SK-N-SH treated with all-trans-retinoic acid at 6 μM for 48 hours (cell line): ENCODE results near the gene SLC25A22.

ENCODE experiments used
- ATAC-seq: fragments of 200-7000 bp; cut with Tn5 transposase; 3 replicates; pipeline ENCODE4 v1.9.1; 2020; ENCODE audit warnings: mild to moderate bottlenecking, moderate library complexity
- ARNTL ChIP-seq: fragments of 450-650 bp; formaldehyde crosslinking; IDR thresholded peaks from 2 replicates; pipeline ENCODE4 v1.5.0; 2020; ENCODE audit warnings: low read depth, mild to moderate bottlenecking, moderate library complexity, borderline replicate concordance
- BACH2 ChIP-seq: fragments of 250-450 bp; sonication (Bioruptor Pico); IDR thresholded peaks from 2 replicates; pipeline ENCODE4 v1.9.0; 2021; ENCODE audit warnings: mild to moderate bottlenecking, borderline replicate concordance
- CREB5 ChIP-seq: fragments of 250-450 bp; sonication (Bioruptor Pico); IDR thresholded peaks from 2 replicates; pipeline ENCODE4 v1.5.1; 2020; ENCODE audit warnings: low read depth, mild to moderate bottlenecking, moderate library complexity
- CSRNP3 ChIP-seq: fragments of 250-450 bp; sonication (Bioruptor Pico); IDR thresholded peaks from 2 replicates; pipeline ENCODE4 v1.5.1; 2021; ENCODE audit warnings: mild to moderate bottlenecking, moderate library complexity
- ESRRG ChIP-seq: fragments of 250-450 bp; sonication (Bioruptor Pico); IDR thresholded peaks from 2 replicates; pipeline ENCODE4 v1.6.1; 2021; ENCODE audit warnings: mild to moderate bottlenecking
- GLIS3 ChIP-seq: fragments of 250-450 bp; sonication (Bioruptor Pico); IDR thresholded peaks from 2 replicates; pipeline ENCODE4 v1.5.0; 2020; ENCODE audit warnings: mild to moderate bottlenecking, moderate library complexity
- ISL1 ChIP-seq: fragments of 250-450 bp; sonication (Bioruptor Pico); IDR thresholded peaks from 2 replicates; pipeline ENCODE4 v2.1.2; 2022; ENCODE audit warnings: mild to moderate bottlenecking, moderate library complexity
- OSR1 ChIP-seq: fragments of 250-450 bp; sonication (Bioruptor Pico); IDR thresholded peaks from 2 replicates; pipeline ENCODE4 v1.8.0; 2022; ENCODE audit warnings: moderate library complexity, mild to moderate bottlenecking, inconsistent platforms
- POU6F1 ChIP-seq: fragments of 250-450 bp; sonication (Bioruptor Pico); IDR thresholded peaks from 2 replicates; pipeline ENCODE4 v1.8.0; 2021; ENCODE audit warnings: low read depth, mild to moderate bottlenecking, moderate library complexity, borderline replicate concordance
- PPARA ChIP-seq: fragments of 250-450 bp; sonication (Bioruptor Pico); IDR thresholded peaks from 2 replicates; pipeline ENCODE4 v1.5.0; 2020; ENCODE audit warnings: mild to moderate bottlenecking, borderline replicate concordance
- SNAI2 ChIP-seq: fragments of 250-450 bp; sonication (Bioruptor Pico); IDR thresholded peaks from 2 replicates; pipeline ENCODE4 v1.5.0; 2020; ENCODE audit warnings: mild to moderate bottlenecking, moderate library complexity
- TCF4 ChIP-seq: fragments of 250-450 bp; sonication (Bioruptor Pico); IDR thresholded peaks from 2 replicates; pipeline ENCODE4 v1.8.0; 2021; ENCODE audit warnings: mild to moderate bottlenecking, moderate library complexity, borderline replicate concordance
- TOX ChIP-seq: fragments of 250-450 bp; sonication (Bioruptor Pico); IDR thresholded peaks from 2 replicates; pipeline ENCODE4 v1.8.0; 2021; ENCODE audit warnings: mild to moderate bottlenecking, moderate library complexity, borderline replicate concordance
- ZC3H10 ChIP-seq: fragments of 250-450 bp; sonication (Bioruptor Pico); IDR thresholded peaks from 2 replicates; pipeline ENCODE4 v1.5.1; 2021; ENCODE audit warnings: mild to moderate bottlenecking, moderate library complexity
- ZFP3 ChIP-seq: fragments of 250-450 bp; sonication (Bioruptor Pico); IDR thresholded peaks from 2 replicates; pipeline ENCODE4 v1.5.0; 2020; ENCODE audit warnings: mild to moderate bottlenecking, moderate library complexity
- ZNF565 ChIP-seq: fragments of 450-650 bp; formaldehyde crosslinking; conservative IDR thresholded peaks from 2 replicates; pipeline ENCODE4 v1.5.0; 2020; ENCODE audit warnings: low read depth, mild to moderate bottlenecking, moderate library complexity
- ZNF70 ChIP-seq: fragments of 450-650 bp; formaldehyde crosslinking; IDR thresholded peaks from 2 replicates; pipeline ENCODE4 v1.5.0; 2020; ENCODE audit warnings: mild to moderate bottlenecking, moderate library complexity
- ZNF8 ChIP-seq: fragments of 450-650 bp; formaldehyde crosslinking; IDR thresholded peaks from 2 replicates; pipeline ENCODE4 v1.5.0; 2020; ENCODE audit warnings: mild to moderate bottlenecking, moderate library complexity
- TF ChIP-seq, protein P1 (sequence below): fragments of 250-450 bp; sonication (Bioruptor Pico); IDR thresholded peaks from 2 replicates; pipeline ENCODE4 v1.8.0; 2020; ENCODE audit warnings: mild to moderate bottlenecking, moderate library complexity, borderline replicate concordance
- TF ChIP-seq, protein P2 (sequence below): fragments of 250-450 bp; sonication (Bioruptor Pico); IDR thresholded peaks from 2 replicates; pipeline ENCODE4 v1.5.0; 2020; ENCODE audit warnings: mild to moderate bottlenecking, moderate library complexity

Gene SLC25A22

GRCh38 chr11:843818-844692 is 46.0 kb upstream of the SLC25A22 start (continued):
- TF ChIP-seq POU6F1 (CRISPR knock-in tag) (no peak), GLIS3 (CRISPR knock-in tag) (no peak)

DNA sequence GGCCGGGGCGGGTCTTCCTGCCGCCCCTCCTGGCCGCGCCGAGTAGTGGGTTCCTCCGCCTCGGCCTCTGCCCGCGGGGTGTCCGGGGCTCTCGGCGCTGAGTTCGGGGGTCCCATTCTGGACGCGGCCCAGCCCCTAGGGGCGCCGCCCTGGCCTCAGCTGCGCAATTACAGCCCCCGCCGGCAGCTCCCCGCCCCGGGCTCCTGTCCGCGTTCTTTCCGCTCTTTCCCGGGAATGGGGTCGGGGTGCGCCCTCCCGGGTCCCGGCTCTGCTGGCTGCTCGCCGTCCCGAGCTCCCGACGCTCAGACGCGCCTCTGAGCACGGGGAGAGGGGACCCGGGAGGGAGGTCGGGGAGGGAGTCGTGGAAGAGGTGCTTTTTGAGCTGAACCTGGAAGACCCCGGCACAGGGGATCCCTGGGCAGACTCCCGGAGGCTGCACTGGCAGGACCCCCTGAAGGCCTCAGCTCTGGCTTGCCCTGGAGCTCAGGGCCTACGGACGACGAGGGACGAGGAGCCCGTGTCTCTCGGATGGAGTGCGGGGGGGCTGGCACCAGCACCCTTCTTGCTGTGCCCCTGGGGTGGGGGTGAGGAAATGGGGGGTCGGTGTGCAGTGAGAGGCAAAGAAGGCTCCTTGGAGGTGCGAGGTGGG is 45.1 kb upstream of the SLC25A22 start:
- no peak for ATAC-seq
- TF ChIP-seq GLIS3 (CRISPR knock-in tag) (no peak), TCF4 (no peak), ARNTL (no peak), ESRRG (CRISPR knock-in tag) (no peak), SNAI2 (no peak), CREB5 (CRISPR knock-in tag) (no peak), ZNF8 (CRISPR knock-in tag) (no peak), ZFP3 (CRISPR knock-in tag) (no peak), ZC3H10 (CRISPR knock-in tag) (no peak), ZNF70 (CRISPR knock-in tag) (no peak), OSR1 (no peak), ISL1 (CRISPR knock-in tag) (no peak), CSRNP3 (no peak), ZNF565 (CRISPR knock-in tag) (no peak), BACH2 (CRISPR knock-in tag) (no peak), TOX (CRISPR knock-in tag) (no peak)
- TF ChIP-seq, protein P1, sequence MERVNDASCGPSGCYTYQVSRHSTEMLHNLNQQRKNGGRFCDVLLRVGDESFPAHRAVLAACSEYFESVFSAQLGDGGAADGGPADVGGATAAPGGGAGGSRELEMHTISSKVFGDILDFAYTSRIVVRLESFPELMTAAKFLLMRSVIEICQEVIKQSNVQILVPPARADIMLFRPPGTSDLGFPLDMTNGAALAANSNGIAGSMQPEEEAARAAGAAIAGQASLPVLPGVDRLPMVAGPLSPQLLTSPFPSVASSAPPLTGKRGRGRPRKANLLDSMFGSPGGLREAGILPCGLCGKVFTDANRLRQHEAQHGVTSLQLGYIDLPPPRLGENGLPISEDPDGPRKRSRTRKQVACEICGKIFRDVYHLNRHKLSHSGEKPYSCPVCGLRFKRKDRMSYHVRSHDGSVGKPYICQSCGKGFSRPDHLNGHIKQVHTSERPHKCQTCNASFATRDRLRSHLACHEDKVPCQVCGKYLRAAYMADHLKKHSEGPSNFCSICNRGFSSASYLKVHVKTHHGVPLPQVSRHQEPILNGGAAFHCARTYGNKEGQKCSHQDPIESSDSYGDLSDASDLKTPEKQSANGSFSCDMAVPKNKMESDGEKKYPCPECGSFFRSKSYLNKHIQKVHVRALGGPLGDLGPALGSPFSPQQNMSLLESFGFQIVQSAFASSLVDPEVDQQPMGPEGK (CRISPR knock-in tag), result no peak
- TF ChIP-seq, protein P2, sequence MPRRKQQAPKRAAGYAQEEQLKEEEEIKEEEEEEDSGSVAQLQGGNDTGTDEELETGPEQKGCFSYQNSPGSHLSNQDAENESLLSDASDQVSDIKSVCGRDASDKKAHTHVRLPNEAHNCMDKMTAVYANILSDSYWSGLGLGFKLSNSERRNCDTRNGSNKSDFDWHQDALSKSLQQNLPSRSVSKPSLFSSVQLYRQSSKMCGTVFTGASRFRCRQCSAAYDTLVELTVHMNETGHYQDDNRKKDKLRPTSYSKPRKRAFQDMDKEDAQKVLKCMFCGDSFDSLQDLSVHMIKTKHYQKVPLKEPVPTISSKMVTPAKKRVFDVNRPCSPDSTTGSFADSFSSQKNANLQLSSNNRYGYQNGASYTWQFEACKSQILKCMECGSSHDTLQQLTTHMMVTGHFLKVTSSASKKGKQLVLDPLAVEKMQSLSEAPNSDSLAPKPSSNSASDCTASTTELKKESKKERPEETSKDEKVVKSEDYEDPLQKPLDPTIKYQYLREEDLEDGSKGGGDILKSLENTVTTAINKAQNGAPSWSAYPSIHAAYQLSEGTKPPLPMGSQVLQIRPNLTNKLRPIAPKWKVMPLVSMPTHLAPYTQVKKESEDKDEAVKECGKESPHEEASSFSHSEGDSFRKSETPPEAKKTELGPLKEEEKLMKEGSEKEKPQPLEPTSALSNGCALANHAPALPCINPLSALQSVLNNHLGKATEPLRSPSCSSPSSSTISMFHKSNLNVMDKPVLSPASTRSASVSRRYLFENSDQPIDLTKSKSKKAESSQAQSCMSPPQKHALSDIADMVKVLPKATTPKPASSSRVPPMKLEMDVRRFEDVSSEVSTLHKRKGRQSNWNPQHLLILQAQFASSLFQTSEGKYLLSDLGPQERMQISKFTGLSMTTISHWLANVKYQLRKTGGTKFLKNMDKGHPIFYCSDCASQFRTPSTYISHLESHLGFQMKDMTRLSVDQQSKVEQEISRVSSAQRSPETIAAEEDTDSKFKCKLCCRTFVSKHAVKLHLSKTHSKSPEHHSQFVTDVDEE (CRISPR knock-in tag), result no peak

DNA sequence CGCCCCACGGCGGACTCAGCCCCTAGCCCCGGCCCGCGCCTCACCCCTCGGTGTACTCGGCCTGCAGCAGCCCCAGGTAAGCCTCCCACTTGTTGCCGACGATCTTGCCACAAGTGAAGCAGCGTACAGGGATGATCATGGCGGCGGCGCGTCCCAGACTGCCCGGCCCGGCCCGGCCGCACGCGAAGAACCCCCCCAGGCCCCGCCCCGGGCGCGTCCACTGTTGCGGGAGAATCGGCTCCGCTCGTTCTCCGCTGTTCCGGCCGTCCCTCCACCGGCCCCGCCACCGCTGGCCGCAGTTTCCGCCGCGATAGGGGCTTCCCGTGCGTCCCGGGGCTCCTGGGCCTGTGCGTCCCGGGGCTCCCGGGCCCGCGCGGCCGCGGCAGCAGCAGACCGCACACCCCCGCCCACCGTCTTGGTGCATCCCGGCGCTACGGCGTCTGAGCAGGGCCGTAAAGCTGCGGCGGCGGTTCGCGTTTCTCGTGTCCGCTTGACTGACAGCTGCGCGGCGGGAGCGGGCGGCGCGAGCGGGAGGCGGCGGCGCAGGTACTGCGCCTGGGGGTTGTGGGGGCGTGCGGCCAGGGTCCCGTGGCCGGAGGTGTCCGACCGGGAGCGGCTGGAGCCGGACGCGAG is 44.4 kb upstream of the SLC25A22 start, which contains the start of the genes POLR2L and TSPAN4:
Gene POLR2L, minus strand, starts transcription at position 160 of the 633 bp plus-strand sequence. Its CDS starts 21 bp downstream, at position 139.
Gene TSPAN4, plus strand, starts transcription at position 483 of the 633 bp plus-strand sequence. CDS start 7,453 bp downstream, outside the sequence.
- ATAC-seq, result peak; percentile 30
- TF ChIP-seq ZNF8 (CRISPR knock-in tag) (no peak), CSRNP3 (no peak), OSR1 (no peak), GLIS3 (CRISPR knock-in tag) (no peak), BACH2 (CRISPR knock-in tag) (no peak), PPARA (CRISPR knock-in tag) (no peak), TOX (CRISPR knock-in tag) (no peak), ISL1 (CRISPR knock-in tag) (no peak), ZFP3 (CRISPR knock-in tag) (no peak), POU6F1 (CRISPR knock-in tag) (no peak), ZC3H10 (CRISPR knock-in tag) (no peak), ZNF565 (CRISPR knock-in tag) (no peak), ARNTL (no peak), SNAI2 (no peak)
